Adrenal gland (tissue), 12 donors: ENCODE measurements around the gene VEPH1. TPM values are rescaled to one million over a fixed set of nuclear protein-coding genes. Genes with fewer than 3 reads are reported as not detected.
"Not testable (repeated sequence)": the region's sequence is repeated elsewhere in the genome, so short reads cannot be mapped to it uniquely, and the experiment has no call there.

Source experiments
- DNase-seq, 7 donors: peaks; one replicate each; pipeline ENCODE4 v3.0.0-alpha.2; 2019 to 2020
- H3K27ac ChIP-seq, 5 donors: fragments of 200-600 bp; sonication (generic) in 4 of 5; 1 replicate in 3 of 5; 2 replicates in 2 of 5; pipeline versions ENCODE4 v1.5.1 to v1.8.0; 2016 to 2020; ENCODE audit warnings: mild to moderate bottlenecking in 1 of 5
- H3K27me3 ChIP-seq: fragments of 200-600 bp; 2 replicates; pipeline ENCODE4 v1.8.0; 2021
- H3K36me3 ChIP-seq, 2 donors: fragments of 200-600 bp; replicated peaks in 1 of 2; 1 replicate in 1 of 2; 2 replicates in 1 of 2; pipeline versions ENCODE4 v1.5.1 to v1.8.0; 2018 to 2022
- H3K4me1 ChIP-seq, 2 donors: fragments of 200-600 bp; replicated peaks in 1 of 2; 1 replicate in 1 of 2; 2 replicates in 1 of 2; pipeline versions ENCODE4 v1.5.1 to v1.8.0; 2018 to 2021
- H3K4me3 ChIP-seq, 4 donors: fragments of 200-600 bp; sonication (generic) in 3 of 4; one replicate each; pipeline ENCODE4 v1.5.1; 2016 to 2018
- H3K9me3 ChIP-seq, 3 donors: fragments of 200-600 bp; sonication (generic) in 1 of 3; replicated peaks in 1 of 3; 1 replicate in 2 of 3; 2 replicates in 1 of 3; pipeline versions ENCODE4 v1.5.1 to v1.8.0; 2016 to 2021
- POLR2A ChIP-seq, 2 donors: fragments of 450-650 bp; IDR thresholded peaks; one replicate each; pipeline ENCODE4 v1.6.1; 2017; ENCODE audit warnings: antibody characterized with exemption in 2 of 2, mild to moderate bottlenecking in 2 of 2, moderate library complexity in 1 of 2
- WGBS, 4 donors: extraction: QIAGEN DNeasy Blood & Tissue Kit in 2 of 4; methylation state at CpG; one replicate each; pipeline versions ENCODE4 v1.1.5 to v1.1.7; 2013 to 2017; 5-methylcytosine and 5-hydroxymethylcytosine counted together
- intact Hi-C, 2 donors: fragments of 100-400 bp; cut with DNase I; formaldehyde crosslinking; loops; one replicate each; pipeline versions ENCODE4 v1.14.1 to v1.15.0; 2022 to 2023
- polyA plus RNA-seq, 3 donors: library from polyadenylated mRNA; stranded (reverse); fragments of 200-250 nt in 2 of 3; fragments of 350-450 nt in 1 of 3; fragmentation: Illumina TruSeq in 1 of 3; extraction: RNeasy Lipid Tissue Mini Kit (QIAGEN cat#74804) in 1 of 3; gene quantifications; one replicate each; pipeline ENCODE4 v1.2.3, GENCODE V29; 2013 to 2014
- total RNA-seq, 9 donors: library from RNA; depleted of rRNA in 4 of 9; stranded (reverse); fragments of >200 nt in 4 of 9; fragments of 120-200 nt in 1 of 9; fragmentation: NEBNext Ultra II Directional in 1 of 9; extraction: Animal tissue kit (Norgen Biotek cat#: 25700) in 1 of 9; gene quantifications; one replicate each; pipeline versions ENCODE4 v1.1.0 to v1.2.4, GENCODE V29; 2013 to 2023
- TF ChIP-seq, protein P1 (sequence below), 6 experiments: fragments of 450-650 bp in 4 of 6; fragments of 200-600 bp in 2 of 6; sonication (generic) in 1 of 6; IDR thresholded peaks; 1 replicate in 5 of 6; 2 replicates in 1 of 6; pipeline versions ENCODE4 v1.5.1 to v1.8.0; 2016 to 2021; ENCODE audit warnings: antibody characterized with exemption in 6 of 6, mild to moderate bottlenecking in 2 of 6, moderate library complexity in 1 of 6
- donor health status: healthy with polysubstance abuse.
- donor health status: Bipolar disorder and iron deficiency.
- donor health status: DM: yes; HTN: yes; CAD: no.
- donor health status: DM: no; HTN: no; CAD: no.
- donor health status: DM: no; HTN: no; CAD: no.
- donor health status: DM: yes; HTN: yes; CAD: no.

VEPH1 gene
- total and polyA plus RNA-seq, 12 donors = 16.0 to 124 (median 55.2) TPM

GRCh38 chr3:157351981-157352380 is 151.2 kb downstream of the VEPH1 start:
- H3K27ac ChIP-seq = no peak overlapping the region
- H3K36me3 ChIP-seq = no peaks in the 10 kb centered on the region
- no peak for DNase-seq
- no peak overlapping the region for H3K4me3 ChIP-seq
- WGBS, 4 donors = 44 to 91% (median 72%) methylated on average over 1 of the region's 1 CpG
- intact Hi-C loops = no loop called here
- H3K9me3 ChIP-seq = no peaks in the 10 kb centered on the region
- no peaks in the 10 kb centered on the region for H3K27me3 ChIP-seq
- no peaks in the 10 kb centered on the region for H3K4me1 ChIP-seq
- TF ChIP-seq, protein P1, sequence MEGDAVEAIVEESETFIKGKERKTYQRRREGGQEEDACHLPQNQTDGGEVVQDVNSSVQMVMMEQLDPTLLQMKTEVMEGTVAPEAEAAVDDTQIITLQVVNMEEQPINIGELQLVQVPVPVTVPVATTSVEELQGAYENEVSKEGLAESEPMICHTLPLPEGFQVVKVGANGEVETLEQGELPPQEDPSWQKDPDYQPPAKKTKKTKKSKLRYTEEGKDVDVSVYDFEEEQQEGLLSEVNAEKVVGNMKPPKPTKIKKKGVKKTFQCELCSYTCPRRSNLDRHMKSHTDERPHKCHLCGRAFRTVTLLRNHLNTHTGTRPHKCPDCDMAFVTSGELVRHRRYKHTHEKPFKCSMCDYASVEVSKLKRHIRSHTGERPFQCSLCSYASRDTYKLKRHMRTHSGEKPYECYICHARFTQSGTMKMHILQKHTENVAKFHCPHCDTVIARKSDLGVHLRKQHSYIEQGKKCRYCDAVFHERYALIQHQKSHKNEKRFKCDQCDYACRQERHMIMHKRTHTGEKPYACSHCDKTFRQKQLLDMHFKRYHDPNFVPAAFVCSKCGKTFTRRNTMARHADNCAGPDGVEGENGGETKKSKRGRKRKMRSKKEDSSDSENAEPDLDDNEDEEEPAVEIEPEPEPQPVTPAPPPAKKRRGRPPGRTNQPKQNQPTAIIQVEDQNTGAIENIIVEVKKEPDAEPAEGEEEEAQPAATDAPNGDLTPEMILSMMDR (IDR thresholded peaks at IDR 0.05) = peak in 1 of 6 experiments; percentile 18
- no peak for TF ChIP-seq POLR2A (IDR thresholded peaks at IDR 0.05)

- H3K27ac ChIP-seq, H3K4me3 ChIP-seq, H3K9me3 ChIP-seq, intact Hi-C loops, H3K36me3 ChIP-seq, DNase-seq, H3K4me1 ChIP-seq, H3K27me3 ChIP-seq: not testable (repeated sequence)
- WGBS, 4 donors = 66 to 91% (median 81%) methylated on average over 2 of the region's 2 CpGs
Observed at GRCh38 chr3:157350651-157351050, 152.6 kb downstream of the VEPH1 start.

DNA sequence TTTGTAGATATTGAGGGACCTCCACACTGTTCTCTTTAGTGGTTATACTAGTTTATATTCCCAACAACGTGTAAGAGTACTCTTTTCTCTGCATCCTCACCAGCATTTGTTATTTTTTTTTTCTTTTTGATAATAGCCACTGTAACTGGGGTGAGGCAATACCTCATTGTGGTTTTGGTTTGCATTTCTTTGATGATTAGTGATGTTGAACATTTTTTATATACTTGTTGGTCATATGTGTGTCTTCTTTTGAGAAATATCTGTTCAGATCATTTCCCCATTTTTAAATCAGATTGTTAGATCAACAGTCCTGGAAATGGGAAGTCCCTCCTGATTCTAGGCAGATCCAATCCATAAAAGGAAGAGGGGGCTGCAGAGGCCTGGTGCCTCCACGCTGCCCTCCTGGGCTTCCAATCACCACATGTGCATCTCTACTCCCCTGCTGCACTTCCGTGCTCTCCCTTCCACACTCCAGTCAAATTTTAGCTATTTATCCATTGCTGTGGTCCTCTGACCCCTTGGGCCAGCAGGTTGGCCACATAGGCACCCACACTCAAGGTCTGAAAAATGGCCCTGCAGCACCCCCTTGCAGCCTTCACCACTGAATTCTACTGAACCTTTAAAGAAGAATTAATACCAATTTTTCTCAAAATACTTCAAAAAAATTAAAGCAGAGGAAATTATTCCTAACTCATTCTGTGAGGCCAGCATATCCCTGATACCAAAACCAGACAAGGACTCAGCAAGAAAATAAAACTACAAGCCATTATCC is 154.7 kb downstream of the VEPH1 start:
- H3K36me3 ChIP-seq, H3K27ac ChIP-seq, intact Hi-C loops, H3K4me1 ChIP-seq, H3K4me3 ChIP-seq, H3K9me3 ChIP-seq, DNase-seq, H3K27me3 ChIP-seq: not testable (repeated sequence)
- 86 to 96% (median 91%) methylated on average over 3 of the region's 3 CpGs for WGBS, 4 donors

DNA sequence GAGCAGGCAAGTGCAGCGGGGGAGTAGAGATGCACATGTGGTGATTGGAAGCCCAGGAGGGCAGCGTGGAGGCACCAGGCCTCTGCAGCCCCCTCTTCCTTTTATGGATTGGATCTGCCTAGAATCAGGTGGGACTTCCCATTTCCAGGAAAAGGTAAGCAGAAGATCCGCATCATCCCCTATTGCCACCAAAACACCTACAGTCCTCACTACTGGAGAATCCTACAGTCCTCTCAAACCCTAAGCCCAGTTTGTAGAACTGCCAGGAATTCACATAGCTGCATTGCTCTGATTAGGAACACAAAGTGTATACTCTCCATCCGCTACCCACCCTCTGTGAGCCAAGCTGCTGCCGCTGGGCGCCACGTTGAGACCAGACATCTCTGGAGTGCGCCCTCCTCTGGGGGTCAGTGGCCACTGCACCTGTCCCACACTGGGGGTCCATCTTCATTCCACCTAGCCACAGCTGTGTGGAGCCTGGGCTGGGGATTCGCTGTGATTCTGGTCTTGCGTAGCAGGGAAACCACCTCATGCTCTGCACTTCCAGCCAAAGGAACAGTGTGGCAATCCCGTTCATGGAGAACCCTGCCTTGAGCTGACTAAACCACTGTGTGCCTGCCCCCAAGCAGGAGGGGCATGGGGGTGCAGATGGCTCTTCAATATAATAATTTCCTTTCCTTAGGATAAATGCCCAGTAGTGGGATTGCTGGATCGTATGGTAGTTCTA is 155.5 kb downstream of the VEPH1 start:
- DNase-seq = no peak
- 85 to 95% (median 88%) methylated on average over 5 to 12 of the region's 12 CpGs for WGBS, 4 donors
- TF ChIP-seq, protein P1 (IDR thresholded peaks at IDR 0.05) = no peak
- no peak for TF ChIP-seq POLR2A (IDR thresholded peaks at IDR 0.05)
- no peaks in the 10 kb centered on the region for H3K4me1 ChIP-seq
- H3K9me3 ChIP-seq = no peaks in the 10 kb centered on the region
- no peak overlapping the region for H3K27ac ChIP-seq
- no peaks in the 10 kb centered on the region for H3K36me3 ChIP-seq
- intact Hi-C loops = no loop called here
- H3K4me3 ChIP-seq = no peak overlapping the region
- H3K27me3 ChIP-seq = no peaks in the 10 kb centered on the region

DNA sequence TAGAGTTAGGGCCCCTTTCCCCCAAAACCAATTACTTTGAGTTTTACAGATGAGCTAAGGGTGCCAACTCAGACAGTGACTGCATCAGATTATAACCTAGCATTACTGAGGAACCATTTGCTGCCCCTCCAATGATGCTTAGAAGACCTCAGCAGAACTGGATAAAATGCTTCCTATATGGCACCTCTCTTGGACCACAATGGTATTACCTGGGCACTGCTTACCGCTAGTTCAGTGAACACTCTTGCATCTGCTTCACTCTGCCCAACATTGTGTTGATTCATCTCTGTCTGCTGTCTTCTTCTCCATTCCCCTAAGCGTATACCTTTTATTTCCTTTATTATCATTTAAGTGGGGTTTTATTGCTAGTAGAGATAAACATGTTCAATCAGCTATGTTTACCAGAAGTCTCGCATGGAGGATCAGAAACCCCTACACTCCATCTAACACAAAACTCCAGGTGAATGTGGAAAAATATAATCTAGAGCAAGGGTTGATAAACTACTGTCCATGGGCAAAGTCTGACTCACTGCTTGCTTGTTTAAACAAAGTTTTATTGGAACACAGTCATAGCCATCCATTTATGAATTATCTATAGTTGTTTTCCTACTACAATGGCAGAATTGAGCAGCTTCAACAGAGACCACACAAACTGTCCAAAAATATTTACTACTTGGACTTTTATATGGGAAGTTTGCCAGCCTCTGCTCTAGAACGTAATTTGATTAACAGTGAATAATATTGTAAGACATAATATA is 166.8 kb downstream of the VEPH1 start:
- H3K4me1 ChIP-seq = no peaks in the 10 kb centered on the region
- H3K27ac ChIP-seq = no peak overlapping the region
- intact Hi-C loops = no loop called here
- H3K36me3 ChIP-seq = no peaks in the 10 kb centered on the region
- WGBS, 4 donors = 90 to 93% (median 92%) methylated on average over 4 of the region's 4 CpGs
- no peak overlapping the region for H3K4me3 ChIP-seq
- no peak for DNase-seq
- no peaks in the 10 kb centered on the region for H3K9me3 ChIP-seq
- no peaks in the 10 kb centered on the region for H3K27me3 ChIP-seq
- TF ChIP-seq POLR2A (IDR thresholded peaks at IDR 0.05) = no peak
- TF ChIP-seq, protein P1 (IDR thresholded peaks at IDR 0.05) = no peak
